ENCODE data around the gene FANCD2OS.
A peak's percentile ranks its signal among the peaks of the same experiment; 100 is the strongest.
"Not testable (repeated sequence)": the region's sequence is repeated elsewhere in the genome, so short reads cannot be mapped to it uniquely, and the experiment has no call there.

Gene FANCD2OS, protein sequence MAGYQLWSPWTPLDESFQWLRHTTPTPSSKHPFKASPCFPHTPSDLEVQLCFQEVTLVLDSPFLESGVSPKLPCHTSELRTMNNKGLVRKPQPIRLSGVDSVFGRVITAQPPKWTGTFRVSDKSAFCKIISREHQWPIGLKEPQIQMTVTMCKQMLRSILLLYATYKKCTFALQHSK
- 0 to 0.24 (median 0) reads per million in 4 experiments for total RNA-seq

DNA sequence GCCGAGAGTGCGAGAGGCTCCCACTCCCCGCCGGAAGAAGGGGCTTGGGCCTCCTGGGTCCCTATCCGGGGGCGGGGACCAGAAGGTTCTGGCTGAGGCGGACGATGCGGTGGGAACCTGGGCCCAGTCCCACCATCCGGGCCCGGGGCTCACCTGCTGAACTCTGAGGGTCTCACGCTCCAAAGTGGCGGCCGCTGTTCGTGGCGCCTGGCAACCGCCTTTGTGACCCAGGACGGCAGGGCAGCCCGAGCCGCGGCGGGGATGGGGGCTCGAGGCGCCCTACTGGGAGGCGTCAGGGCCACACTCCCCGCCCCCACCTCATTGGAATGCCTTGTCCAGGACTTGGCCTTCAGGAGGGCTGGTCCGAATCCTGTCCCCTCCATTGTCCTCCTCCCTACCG, at the start of gene FANCD2OS:
TSS of gene FANCD2OS (minus strand) at position 165 of the 400 bp plus-strand sequence. CDS start 3,481 bp downstream, outside the sequence.
- no peak for DNase-seq

DNA sequence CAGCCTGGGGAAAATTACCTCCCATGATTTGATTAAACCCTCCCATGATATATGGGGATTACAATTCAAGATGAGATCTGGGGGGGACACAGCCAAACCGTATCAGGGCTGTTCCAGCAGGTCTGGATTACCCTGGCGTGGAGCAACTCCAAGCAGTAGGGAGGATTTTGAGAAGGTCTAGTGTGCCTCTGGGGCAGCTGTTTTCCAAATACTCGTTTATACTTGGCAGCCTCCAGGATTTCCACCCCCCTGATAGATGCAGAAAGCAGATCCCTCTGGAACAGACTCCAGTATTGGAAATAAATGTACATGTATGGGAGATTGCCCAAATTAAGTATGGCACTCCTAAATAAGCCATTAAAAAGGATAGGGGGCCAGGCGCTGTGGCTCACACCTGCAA, 49.0 kb upstream of the FANCD2OS start:
- no peak for DNase-seq

DNA sequence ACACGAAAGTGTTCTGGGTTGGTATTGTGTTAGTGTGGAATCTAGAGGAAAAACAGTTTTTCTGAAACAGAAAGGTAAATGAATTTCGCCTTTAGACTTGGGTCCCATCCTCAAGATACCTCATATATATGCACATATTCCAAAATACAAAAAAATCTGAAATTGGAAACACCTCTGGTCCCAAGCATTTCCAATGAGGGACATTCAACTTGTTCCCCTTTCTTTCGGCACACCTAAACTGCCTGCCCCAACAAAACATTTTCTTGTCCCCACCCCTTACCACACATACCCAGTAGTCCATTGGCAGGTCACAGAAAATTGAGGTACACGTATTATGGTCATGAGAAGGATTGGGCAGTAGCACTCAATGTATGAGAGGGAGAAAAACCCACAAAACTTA, 47.6 kb upstream of the FANCD2OS start:
- no peak for DNase-seq

DNA sequence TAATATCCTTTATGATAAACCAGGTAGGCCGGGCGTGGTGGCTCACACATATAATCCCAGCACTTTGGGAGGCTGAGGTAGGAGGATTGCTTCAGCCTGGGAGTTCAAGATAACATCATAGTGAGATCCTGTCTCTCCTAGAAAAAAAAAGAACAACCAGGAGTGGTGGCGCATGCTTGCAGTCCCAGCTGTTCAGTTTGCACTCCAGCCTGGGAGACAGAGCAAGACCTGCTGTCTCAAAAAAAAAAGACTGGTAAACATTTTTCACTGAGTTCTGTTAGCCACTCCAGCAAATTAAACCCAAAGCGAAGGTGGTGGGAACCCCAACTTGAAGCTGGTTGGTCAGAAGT, 47.0 kb upstream of the FANCD2OS start:
- DNase-seq = no peak

DNA sequence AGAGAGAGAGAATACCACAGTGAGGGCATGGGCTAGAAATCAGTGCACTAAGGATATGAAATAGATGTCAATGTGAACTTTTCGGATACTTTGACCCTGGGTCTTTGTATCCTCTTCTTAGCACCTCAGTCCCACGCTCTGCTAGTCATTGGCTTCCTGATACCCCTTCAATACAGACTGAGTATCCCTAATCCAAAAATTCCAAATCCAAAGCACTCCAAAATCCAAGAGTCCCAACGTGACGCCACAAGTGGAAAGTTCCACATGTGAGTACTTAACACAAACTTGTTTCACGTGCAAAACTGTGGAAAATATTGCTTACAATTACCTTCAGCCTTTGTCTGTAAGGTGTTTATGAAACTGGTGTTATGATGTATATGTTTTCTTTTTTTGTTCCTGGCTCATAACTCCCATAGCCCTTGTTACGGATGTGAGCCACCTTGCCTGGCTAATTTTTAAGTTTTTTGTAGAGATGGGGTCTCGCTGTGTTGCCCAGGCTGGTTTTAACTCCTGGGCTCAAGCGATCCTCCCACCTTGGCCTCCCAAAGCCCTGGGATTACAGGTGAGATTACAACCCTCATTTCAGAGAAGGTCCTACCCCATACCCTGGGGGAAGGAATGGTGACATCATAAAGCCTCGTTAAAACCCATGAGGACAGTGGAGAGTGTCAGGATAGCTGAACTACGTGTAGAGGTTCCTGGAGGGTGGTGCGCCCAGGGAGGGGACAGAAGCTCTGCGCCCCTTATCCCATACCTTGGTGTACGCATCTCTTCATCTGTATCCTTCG, 46.5 kb upstream of the FANCD2OS start:
- DNase-seq = no peak

DNA sequence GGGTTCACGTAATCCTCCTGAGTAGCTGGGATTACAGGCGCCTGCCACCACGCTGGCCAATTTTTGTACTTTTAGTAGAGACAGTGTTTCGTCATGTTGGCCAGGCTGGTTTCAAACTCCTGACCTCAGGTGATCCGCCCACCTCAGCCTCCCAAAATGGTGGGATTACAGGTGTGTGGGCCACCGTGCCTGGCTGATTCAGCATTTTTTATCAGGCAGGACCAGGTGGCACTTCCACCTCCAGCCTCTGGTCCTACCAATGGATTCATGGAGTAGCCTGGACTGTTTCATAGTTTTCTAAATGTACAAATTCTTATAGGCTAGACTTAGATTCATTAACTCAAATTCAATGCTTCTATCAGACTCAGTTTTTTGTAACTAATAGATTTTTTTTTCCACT, 42.9 kb upstream of the FANCD2OS start:
- DNase-seq = no peak

DNA sequence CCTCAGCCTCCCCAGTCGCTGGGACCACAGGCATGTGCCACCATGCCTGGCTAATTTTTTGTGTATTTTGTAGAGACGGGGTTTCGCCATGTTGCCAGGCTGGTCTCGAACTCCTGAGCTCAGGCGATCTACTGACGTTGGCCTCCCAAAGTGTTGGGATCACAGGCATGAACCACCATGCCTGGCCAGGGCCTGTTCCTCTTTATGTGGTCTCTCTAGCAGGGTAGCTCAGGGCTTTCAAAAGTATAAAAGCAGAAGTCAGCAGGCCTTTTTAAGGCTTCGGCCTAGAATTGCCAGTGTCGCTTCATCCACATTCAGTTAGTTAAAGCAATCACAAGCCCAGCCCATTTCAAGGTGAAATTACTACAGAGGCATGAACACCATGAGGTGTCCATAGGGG, 41.2 kb upstream of the FANCD2OS start:
- no peak for DNase-seq

DNA sequence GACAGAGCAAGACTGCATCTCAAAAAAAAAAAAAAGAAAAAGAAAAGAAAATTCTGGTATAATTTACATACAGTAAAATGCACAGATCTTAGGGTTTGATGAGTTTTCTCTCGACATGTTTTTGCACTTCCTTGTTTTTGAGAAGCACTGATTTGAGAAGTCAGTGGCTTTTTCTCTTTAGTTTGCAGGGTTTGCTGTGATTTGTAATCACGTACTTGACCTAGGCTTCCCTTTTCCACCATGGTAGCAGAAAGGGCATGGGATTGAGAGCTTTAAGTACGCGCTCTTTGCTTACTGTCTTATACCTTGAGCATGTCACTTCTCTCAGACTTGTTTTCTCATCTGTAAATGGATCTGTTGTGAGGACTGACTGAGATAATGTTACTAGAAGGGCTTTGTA, 37.6 kb upstream of the FANCD2OS start:
- DNase-seq = no peak

DNA sequence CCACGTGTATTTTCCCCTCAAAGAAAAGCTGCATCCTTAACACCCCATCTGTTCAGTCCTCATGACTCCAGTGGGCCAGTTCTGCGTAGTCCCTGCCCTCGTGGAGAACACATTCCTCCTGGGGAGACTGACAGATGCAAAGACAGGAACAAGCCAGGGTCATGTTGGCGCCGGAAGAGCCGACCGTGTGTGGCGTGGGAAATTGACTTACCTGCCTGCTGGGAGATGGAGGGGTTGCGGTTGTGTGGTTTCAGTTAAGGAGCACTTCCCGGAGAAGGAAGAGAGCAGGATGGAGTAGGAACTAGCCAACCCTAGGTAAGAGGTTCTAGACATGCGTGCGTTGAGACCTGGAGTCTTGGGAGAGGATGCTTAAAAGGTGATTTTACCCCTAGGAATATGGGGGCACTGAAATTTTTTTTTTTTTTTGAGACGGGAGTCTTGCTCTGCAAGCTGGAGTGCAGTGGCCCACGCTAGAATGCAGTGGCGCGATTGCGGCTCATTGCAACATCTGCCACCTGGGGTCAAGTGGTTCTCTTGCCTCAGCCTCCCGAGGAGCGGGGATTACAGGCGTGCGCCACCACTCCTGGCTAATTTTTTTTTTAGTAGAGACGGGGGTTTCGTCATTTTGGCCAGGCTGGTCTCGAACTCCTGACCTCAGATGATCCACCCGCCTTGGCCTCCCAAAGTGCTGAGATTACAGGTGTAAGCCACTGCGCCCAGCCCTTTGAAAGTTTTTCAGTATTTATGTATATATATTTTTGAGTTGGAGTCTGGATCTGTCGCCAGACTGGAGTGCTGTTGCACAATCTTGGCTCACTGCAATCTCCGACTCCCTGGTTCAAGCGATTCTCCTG, 34.9 kb upstream of the FANCD2OS start:
- no peak for DNase-seq

DNA sequence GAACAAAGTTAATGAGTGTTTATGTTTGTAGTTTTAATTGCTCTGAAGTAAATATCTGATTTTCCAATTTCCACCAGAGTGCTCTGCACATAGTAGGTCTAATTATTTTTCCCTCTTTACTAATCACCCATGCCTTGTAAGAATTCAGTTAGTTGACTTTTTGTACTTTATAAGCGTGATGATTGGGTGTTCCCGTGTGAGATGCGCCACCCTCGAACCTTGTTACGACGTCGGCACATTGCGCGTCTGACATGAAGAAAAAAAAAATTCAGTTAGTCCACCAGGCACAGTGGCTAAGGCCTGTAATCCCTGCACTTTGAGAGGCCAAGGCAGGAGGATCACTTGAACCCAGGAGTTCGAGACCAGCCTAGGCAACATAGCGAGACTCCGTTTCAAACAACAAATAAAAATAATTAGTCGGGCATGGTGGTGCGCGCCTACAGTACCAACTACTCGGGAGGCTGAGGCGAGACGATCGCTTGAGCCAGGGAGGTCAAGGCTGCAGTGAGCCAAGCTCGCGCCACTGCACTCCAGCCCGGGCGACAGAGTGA, 33.0 kb upstream of the FANCD2OS start:
- DNase-seq = no peak

DNA sequence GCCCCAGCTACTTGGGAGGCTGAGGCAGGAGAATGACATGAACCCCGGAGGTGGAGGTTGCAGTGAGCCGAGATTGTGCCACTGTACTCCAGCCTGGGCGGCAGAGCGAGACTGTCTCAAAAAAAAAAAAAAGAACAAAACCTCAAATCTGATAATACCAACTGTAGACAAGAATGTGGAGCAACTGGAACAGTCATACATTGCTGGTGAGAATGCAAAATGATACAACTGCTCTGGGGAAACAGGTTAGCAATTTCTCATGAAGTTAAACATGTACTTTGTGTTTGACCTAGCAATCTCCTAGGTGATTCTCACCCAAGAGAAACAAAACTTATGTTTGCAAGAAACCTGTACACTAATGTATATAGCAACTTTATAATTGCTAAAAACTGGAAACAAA, 29.1 kb upstream of the FANCD2OS start:
- no peak for DNase-seq

DNA sequence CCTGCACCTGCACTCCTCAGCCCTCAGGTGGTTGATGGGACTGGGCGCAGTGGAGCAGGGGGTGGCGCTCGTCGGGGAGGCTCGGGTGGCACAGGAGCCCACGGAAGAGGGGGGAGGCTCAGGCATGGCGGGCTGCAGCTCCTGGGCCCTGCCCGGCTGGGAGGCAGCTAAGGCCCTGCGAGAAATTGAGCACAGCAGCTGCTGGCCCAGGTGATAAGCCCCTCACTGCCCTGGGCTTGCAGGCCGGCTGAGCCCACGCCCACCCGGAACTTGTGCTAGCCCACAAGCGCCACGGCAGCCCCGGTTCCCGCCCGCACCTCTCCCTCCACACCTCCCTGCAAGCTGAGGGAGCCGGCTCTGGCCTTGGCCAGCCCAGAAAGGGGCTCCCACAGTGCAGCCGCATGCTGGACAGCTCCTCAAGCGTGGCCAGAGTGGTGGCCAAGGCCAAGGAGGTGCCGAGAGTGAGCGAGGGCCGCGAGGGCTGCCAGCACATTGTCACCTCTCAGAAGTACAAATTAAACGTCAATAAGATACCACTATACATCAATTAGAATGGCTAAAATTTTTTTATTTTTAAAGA, 28.5 kb upstream of the FANCD2OS start:
- no peak for DNase-seq

DNA sequence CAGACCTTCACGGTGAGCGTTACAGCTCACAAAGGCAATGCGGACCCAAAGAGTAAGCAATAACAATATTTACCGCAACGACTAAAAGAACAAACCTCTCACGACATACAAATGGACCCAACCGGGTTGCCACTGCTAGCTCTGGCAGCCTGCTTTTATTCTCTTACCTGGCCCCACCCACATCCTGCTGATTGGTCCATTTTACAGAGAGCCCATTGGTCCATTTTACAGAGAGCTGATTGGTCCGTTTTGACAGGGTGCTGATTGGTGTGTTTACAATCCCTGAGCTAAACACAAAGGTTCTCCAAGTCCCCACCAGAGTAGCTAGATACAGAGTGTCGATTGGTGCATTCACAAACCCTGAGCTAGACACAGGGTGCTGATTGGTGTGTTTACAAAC, 27.8 kb upstream of the FANCD2OS start:
- not testable (repeated sequence) for DNase-seq

DNA sequence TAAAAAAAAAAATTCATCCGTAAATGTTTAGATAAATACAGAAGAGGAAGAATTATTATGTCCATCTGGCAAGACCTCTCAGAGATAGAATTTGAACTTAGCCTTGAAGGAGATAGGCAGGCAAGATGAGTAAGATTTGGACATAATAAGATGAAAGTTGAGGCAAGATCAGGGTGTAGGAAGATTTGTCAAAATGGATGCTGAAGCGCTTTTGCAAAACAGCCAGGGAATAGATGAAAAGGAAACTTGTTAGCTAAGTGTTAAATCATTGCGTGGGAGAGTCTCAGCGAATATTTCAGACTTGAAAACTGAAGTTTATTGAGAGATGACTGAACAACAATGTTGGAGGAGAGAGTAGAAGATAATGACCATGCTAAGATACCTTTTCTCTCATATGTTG, 14.7 kb upstream of the FANCD2OS start:
- no peak for DNase-seq

DNA sequence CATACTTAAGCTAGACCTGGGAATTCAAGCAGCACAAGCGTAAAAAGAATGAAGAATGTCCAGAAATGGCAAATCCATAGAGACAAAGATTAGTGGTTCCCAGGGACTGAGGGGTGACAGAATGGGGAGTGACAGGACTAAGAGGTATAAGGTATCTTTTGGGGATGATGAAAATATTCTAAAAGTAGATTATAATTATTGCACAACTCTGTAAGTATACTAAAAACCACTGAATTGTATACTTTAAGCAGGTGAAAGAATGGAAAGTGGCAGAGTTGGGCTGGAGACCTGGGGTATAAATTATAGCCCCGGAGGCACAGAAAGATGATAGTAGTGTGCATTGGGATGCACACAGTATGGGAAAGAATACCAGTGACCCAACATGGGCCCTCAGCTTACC, 13.0 kb upstream of the FANCD2OS start:
- no peak for DNase-seq

DNA sequence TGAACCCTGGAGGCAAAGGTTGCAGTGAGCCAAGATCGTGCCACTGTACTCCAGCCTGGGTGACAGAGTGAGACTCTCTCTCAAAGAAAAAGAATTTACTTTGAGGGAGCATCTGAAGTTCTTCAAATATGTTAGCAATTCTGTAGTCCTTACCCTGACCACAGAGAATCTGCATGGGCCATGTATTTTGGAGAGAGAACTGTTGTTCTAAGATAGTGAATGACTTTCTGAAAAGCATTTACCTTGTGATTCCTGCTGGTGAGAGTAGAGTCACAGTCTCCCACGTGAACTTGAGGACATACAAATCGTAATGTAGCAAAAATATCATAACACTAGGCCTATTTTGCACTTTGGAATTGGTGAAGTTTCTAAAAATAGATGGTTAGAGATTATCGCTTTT, 11.3 kb upstream of the FANCD2OS start:
- no peak for DNase-seq

DNA sequence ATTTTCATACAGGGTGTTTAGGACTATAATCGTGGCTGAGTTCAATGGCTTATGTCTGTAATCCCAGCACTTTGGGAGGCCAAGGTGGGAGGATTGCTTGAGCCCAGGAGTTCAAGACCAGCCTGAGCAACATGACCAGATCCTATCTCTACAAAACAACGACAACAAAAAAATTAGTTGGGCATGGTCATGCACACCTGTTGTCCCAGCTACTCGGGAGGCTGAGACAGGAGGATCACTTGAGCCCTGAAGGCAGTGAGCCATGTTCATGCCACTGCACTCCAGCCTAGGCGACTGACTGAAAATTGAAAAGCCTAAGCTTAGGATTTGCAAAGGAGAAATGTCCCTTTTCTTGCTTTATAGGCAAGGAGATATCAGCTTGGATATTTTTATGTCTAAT, 8.9 kb upstream of the FANCD2OS start:
- no peak for DNase-seq

DNA sequence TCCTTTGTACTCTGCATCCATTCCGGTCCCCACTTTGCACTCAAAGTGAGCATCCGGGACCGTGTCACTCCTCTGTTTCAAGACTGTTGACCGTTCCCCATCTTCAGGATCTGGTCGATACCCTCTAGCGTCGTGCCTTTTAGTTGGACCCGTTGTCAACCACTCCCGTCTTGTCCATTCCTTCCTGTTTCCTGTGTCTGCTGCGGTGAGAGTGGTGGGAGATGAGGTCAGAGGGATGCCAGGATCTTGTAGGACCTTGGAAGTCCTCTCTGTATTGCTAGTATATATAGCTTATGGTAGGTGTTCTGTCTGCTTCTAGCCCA, 8.0 kb upstream of the FANCD2OS start:
- DNase-seq = no peak

DNA sequence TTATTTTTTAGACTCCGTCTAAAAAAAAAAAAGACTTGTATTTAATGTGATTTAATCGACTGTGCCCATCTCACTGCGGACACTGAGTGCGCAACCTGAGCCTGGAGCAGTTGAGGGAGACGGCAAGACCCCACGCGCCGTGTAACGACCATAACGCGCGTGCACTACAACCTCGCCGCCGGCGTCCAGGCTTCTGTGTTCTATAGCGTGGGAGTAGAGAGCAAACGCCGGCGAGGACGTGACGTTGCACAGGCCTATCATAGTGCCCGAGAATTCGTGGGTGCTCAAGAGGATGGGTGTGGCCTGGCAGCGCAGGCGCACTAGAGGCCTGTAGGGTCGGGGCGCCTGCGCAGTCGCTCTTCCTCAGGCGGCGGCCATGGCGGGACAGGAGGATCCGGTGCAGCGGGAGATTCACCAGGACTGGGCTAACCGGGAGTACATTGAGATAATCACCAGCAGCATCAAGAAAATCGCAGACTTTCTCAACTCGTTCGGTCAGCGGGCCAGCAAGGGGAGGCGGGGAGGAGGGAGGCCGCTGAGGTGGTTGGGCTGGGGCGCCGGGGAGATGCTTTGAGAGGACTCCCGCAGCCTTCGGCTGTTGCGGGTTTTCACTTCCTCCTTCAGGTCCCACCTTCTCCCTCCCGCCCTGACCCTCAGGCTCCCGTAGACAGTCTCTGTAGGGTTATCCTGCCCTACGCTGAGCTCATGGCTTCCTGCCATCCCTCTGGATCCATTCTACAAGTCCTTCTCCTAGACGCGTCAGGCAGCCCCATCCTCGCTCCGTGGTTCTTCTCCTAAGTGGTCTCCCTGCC, 7.5 kb upstream of the FANCD2OS start, which contains the start of gene BRK1:
TSS of gene BRK1 (plus strand) at position 350 of the 812 bp plus-strand sequence. CDS start at position 377, 27 bp downstream.
- DNase-seq = peak; percentile 90

DNA sequence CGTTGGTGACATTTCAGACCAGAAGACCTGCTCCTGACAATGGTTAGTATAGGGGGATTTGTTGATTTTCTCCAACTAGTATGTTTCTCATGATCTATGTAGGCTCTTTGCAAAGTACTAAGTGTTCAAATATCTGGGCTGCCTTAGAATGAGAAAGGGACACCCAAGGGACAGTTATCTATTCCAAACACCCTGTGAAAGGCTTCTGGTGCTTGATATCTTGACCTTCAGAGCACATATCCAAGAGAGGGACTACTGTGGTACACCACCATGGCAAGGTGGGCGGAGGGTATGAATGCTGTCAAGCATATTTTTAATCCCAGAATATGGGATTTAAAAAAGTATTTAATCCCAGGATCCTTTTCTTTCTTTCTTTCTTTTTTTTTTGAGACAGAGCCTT, 1.1 kb downstream of the FANCD2OS start:
- no peak for DNase-seq

DNA sequence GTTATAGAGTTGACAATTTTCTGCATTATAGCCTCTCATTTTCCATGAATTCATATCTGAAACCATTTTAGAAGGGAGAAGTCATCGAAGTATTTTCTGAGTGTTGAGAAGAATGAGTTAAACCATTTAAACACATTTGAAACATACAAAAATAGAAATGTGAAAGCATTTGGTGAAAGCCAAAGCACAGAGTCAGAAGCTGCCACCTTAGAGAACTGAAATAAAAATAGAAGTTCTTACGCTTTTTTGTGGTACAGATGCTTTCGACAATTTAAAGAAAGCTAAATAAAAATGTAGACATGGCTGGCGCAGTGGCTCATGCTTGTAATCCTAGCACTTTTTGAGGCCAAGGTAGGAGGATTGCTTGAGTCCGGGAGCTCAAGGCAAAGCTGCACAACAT, 9.0 kb downstream of the FANCD2OS start:
- DNase-seq = no peak

DNA sequence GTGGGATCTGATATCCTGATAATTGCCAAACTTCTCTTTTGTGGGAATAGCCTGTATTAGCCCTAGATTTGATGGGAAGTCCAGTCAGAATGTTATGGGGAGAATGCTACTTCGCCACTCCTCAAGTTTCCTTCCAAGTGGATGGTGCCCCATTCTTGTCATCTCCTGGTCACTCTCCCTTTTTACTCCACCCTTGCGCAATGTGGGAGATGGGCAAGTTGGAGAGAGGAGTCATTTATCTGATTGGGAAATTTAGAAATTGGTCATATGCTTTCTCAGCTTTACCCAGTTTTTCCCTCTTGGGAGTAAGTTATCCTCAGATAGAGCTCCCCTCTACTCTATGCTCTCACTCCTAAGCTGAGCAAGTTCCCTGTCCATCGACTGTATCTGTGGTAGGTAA, 14.4 kb downstream of the FANCD2OS start:
- no peak for DNase-seq

Measured in effector CD8-positive, alpha-beta T cell (primary cell).